Pons (tissue), 1 donor: ENCODE results near the gene AMPD2.
A peak's percentile ranks its signal among the peaks of the same experiment; 100 is the strongest.

ENCODE experiments used
- DNase-seq: peaks from one replicate; pipeline ENCODE4 v3.0.0-alpha.2; 2016; ENCODE audit warnings: low spot score

AMPD2 gene

GRCh38 chr1:109619576-109620400 is at the start of gene AMPD2, which contains the start of gene GNAT2:
TSS of gene AMPD2 (plus strand) at chr1:109619837. CDS start at chr1:109621176, 1,339 bp downstream.
TSS of gene GNAT2 (minus strand) at chr1:109619616. CDS start at chr1:109612870, 6,746 bp downstream.
- peak; percentile 51 for DNase-seq

GRCh38 chr1:109570414-109570813 is 49.2 kb upstream of the AMPD2 start:
- no peak for DNase-seq

- DNase-seq: peak; percentile 26
Measured at GRCh38 chr1:109573785-109574184, 45.9 kb upstream of the AMPD2 start.

- DNase-seq: no peak
Measured at GRCh38 chr1:109578947-109579443, 40.6 kb upstream of the AMPD2 start.

GRCh38 chr1:109579491-109579890 is 40.1 kb upstream of the AMPD2 start:
- DNase-seq: peak; percentile 39

GRCh38 chr1:109582021-109582420 is 37.6 kb upstream of the AMPD2 start:
- DNase-seq: no peak

GRCh38 chr1:109584766-109585165 is 34.9 kb upstream of the AMPD2 start:
- no peak for DNase-seq

GRCh38 chr1:109586055-109586454 is 33.6 kb upstream of the AMPD2 start:
- no peak for DNase-seq

GRCh38 chr1:109589177-109589576 is 30.5 kb upstream of the AMPD2 start:
- no peak for DNase-seq

GRCh38 chr1:109589679-109590078 is 30.0 kb upstream of the AMPD2 start:
- DNase-seq: no peak

- no peak for DNase-seq
Measured at GRCh38 chr1:109592916-109593315, 26.7 kb upstream of the AMPD2 start.

- no peak for DNase-seq
Measured at GRCh38 chr1:109595531-109595930, 24.1 kb upstream of the AMPD2 start.

- no peak for DNase-seq
Measured at GRCh38 chr1:109598156-109598555, 21.5 kb upstream of the AMPD2 start.

- no peak for DNase-seq
Measured at GRCh38 chr1:109598655-109599054, 21.0 kb upstream of the AMPD2 start.

GRCh38 chr1:109603229-109603628 is 16.4 kb upstream of the AMPD2 start:
- no peak for DNase-seq

GRCh38 chr1:109605381-109605780 is 14.3 kb upstream of the AMPD2 start:
- no peak for DNase-seq

GRCh38 chr1:109609881-109610280 is 9.8 kb upstream of the AMPD2 start:
- no peak for DNase-seq

- DNase-seq: no peak
Measured at GRCh38 chr1:109610609-109611307, 8.9 kb upstream of the AMPD2 start.

GRCh38 chr1:109611308-109611990 is 8.2 kb upstream of the AMPD2 start:
- DNase-seq: no peak

- DNase-seq: no peak
Measured at GRCh38 chr1:109613361-109614147, 6.1 kb upstream of the AMPD2 start.

GRCh38 chr1:109615879-109616278 is 3.8 kb upstream of the AMPD2 start:
- peak; percentile 87 for DNase-seq

- DNase-seq: no peak
Measured at GRCh38 chr1:109616391-109616790, 3.2 kb upstream of the AMPD2 start.
